COLO668 (cell line): ENCODE results near the gene EEA1.
"Not testable (repeated sequence)": the region's sequence is repeated elsewhere in the genome, so short reads cannot be mapped to it uniquely, and the experiment has no call there.

Experiments
- DNase-seq: peaks from one replicate; lab custom pipeline; 2025; ENCODE audit not compliant: unreplicated experiment; lab: John Stamatoyannopoulos, UW

EEA1 gene

GRCh38 chr12:92928962-92929915 is at the start of gene EEA1:
EEA1 (minus strand) TSS chr12:92929295; CDS start chr12:92929066, 229 bp downstream.
- peak; percentile 99 for DNase-seq

DNA sequence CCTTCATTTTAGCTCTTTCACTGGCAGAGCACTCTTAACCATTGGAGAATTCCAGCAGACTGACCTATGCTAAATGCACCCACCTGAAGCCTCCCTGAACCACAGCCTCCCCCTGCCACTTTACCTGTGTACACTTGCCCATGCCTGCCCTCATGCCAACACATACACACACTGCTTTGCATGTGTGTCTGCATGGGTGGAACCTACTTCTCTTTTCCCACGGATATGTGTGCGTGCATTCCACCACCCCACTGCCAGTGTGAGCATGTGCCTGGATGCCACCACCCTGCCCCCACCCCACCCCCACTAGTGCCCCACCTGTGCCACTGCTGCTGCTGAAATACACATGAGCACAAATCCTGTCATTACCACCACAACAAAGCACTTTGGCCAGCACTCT is 49.5 kb upstream of the EEA1 start:
- no peak for DNase-seq

GRCh38 chr12:92977326-92977725 is 48.2 kb upstream of the EEA1 start:
- no peak for DNase-seq

DNA sequence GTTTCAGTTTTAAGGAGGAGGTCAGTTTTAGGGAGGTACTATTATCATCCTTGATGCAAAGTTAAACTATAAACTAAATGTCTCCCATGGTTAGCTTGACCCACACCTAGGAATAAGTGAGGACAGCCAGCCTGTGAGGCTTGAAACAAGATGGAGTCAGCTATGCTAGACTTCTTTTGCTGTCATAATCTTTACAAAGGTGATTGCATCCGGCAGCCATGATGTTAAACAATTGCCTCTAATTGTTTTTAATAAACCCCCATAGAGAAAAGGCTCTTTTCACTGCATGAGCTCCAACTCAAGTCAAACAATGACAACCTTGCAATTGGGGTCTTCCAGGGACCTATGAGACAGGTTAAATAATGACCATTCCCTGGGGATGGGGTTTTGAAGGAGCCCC is 45.7 kb upstream of the EEA1 start:
- no peak for DNase-seq

GRCh38 chr12:92973614-92974013 is 44.5 kb upstream of the EEA1 start:
- no peak for DNase-seq

GRCh38 chr12:92971859-92972524 is 42.9 kb upstream of the EEA1 start:
- no peak for DNase-seq

DNA sequence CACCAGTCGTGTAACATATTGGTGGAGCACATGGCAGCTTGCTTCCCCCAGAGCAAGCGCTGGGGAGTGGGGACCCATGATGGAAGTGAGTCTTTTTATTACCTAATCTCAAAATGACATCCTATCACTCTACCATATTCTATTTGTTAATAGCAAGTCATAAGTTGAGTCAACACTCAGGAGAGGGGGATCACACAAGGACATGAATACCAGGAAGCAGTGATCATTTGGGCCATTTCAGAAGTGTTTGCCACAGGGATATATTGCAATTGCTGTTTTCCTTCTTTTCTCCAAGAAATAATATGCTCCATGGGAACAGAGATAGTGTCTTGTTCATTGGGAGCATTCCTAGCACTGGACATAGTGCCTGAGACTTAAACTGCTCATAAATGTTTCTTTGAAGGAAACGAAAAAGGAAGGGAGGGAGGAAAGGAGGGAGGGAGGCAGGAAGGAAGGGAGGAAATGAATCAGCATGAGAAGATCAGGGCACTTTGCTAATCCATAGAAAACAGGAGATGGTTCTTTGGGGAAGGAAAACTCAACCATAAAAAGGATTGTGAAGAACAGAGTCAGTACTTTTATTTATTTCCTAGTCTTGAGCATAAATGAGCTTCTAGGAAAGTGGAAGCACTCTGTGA is 39.2 kb upstream of the EEA1 start:
- no peak for DNase-seq

- DNase-seq: not testable (repeated sequence)
These were observed 35.3 kb upstream of the EEA1 start for GRCh38 chr12:92964378-92964777.

DNA sequence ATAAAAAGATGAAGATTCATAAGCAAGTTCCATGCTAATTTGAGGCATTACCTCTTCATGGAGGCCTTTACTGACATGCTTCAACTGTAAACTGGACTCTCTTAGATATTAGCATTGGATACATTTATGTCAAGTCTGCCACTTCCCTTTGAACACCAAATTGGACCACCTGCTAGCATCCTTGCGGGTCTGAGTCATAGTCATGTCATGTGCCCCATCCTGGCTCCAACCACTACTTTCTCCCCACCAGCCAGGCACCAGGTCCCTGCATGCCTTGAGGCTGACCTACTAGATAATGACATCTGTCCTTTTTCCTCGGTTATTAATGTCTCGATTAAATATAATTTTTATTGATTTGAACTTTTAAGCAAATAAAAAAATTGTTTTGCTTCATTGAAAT is 32.9 kb upstream of the EEA1 start:
- DNase-seq: no peak

GRCh38 chr12:92955997-92956663 is 27.0 kb upstream of the EEA1 start:
- DNase-seq: no peak

- DNase-seq: no peak
These were observed 24.7 kb upstream of the EEA1 start for GRCh38 chr12:92953747-92954146.

GRCh38 chr12:92952394-92952793 is 23.3 kb upstream of the EEA1 start:
- DNase-seq: no peak

DNA sequence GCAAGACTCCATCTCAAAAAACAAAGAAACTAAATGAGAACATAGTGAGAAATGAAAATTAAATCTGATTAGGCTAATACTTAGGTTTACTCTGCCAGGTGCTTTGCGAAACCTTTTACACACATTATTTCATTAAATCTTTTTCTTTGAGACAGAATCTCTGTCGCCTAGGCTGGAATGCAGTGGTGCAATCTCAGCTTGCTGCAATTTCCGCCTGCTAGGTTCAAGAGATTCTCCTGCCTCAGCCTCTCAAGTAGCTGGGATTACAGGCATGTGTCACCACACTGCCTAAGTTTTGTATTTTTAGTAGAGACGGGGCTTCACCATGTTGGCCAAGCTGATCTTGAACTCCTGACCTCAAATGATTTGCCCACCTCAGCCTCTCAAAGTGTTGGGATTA is 21.9 kb upstream of the EEA1 start:
- DNase-seq: no peak

GRCh38 chr12:92950011-92950410 is 20.9 kb upstream of the EEA1 start:
- DNase-seq: no peak

DNA sequence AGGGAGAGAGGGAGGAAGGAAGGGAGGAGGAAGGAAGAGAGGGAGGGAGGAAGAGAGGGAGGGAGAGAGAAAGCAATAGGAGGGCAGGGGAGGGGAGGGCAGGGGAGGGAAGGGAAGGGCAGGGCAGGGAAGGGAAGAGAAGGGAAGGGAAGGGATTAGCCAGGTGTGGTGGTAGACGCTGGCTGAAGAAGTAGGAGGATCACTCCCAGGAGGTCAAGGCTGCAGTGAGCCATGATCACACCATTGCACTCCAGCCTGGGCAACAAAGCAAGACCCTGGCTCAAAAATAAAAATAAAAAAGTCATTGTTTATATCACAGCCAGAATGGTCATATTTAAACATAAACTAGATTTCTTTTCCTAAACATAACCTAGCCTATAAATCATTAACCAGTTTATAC is 20.4 kb upstream of the EEA1 start:
- no peak for DNase-seq

DNA sequence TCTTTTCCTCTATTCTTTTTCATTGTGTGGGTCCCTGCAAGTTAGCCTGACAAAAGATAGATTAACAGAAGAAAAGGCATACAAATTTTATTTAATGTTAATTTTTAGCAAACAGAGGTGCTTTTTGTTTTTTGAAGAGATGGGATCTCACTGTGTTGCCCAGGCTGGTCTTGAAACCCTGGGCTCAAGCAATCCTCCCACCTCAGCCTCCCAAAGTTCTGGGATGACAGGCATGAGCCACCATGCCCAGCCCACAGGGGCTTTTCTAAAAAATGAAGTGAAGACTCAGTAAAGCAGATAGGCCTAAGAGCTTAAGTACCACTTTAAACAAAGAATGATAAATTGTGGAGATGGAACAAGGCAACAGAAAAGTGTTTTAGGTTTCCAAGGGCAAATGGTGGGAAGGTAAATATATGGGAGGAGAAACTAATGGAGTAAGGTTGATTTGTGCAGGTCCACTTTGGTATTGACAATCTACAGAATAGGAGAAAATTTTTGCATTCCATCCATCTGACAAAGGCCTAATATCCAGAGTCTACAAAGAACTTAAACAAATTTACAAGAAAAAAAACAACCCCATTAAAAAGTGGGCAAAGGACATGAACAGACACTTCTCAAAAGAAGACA is 18.6 kb upstream of the EEA1 start:
- no peak for DNase-seq

- DNase-seq: no peak
These were observed 16.6 kb upstream of the EEA1 start for GRCh38 chr12:92945659-92946220.

DNA sequence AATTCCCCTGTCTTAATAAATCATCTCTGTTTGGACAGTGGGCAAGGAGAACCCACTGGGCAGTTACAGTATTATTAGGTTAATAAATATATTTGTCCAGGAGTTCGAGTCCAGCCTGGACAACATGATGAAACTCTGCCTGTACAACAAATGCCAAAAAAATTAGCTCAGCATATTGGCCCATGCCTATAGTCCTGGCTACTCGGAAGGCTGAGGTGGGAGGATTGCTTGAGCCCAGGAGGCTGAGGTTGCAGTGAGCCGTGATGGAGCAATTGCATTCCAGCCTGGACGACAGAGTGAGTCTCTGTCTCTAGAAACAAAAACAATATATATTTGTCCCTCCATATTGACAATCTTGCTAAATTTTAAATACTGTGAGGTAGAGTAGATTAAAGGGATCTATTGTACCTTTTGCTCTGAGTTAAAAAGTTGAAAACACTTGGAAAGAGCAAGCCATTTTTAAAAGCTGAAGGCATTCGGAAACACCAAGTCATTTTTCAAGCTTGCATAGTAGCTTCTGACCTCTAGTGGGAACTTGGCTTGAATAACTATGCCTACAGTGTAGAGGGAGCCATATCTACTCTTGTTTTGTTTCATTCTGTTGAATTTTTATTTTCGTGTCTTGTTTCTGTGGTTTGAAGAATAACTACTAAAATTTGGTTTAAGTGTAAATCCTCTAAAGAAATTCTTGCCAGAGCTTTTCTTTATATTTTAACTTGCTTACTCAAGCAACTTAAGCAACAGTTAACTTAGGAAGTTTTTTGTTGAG is 14.6 kb upstream of the EEA1 start:
- DNase-seq: no peak

GRCh38 chr12:92942905-92943304 is 13.8 kb upstream of the EEA1 start:
- DNase-seq: no peak

DNA sequence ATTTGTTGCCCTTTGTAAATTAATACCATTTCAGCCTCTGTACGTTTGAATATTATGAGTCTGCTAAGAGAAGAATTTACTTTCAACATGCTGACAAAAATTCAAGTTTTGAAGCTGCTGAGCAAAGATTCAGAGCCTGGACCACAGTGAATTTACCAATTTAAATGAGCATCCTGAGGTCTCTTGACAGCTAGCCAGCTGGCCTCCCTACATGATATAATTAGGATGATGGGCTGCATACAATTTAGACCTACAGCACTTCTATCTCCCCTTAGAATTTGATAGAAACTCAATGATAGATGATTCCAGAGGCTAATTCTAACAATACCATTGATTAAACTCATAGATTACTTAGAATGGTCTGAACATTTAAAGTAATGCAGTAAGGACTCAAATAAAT is 10.0 kb upstream of the EEA1 start:
- DNase-seq: no peak
